Measurements from ENCODE around the gene PMP22.
"Not testable (repeated sequence)": the region's sequence is repeated elsewhere in the genome, so short reads cannot be mapped to it uniquely, and the experiment has no call there.

PMP22 gene

DNA sequence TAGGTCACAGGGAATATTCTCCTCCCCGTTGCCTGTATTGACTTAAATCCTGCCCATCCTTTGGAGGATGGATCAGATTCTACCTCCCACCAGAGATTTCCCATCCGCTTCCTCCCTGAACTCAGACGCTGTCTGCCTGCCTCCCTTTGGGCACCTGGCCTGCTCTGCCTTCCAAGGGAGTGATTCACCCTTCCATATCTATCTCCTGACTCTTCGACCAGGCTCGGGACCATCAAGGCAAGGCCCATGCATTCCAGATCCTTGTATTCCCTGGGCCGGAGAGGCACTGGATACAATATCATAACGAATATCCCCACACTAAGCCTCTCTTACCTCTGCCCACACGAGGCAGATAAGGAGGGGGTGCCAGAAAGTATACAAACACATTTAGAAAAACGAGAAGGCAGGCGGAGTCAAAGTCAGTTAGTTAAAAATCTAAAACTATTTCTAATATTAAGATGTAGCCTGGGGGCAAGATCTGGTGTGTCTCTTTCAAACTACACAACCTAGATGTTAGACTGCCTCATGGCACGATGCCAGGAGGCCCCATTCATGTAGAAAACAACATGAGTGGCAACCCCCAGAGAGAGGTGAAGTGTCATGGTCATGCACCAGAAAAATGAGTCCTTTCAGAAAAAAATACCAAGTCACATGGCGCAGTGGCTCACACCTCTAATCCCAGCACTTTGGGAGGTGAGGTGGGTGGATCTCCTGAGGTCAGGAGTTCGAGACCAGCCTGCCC is 9.2 kb downstream of the PMP22 start:
- DNase-seq (ENCODE audit: low read depth in 2 of 2, low spot score in 1 of 2): no peak

DNA sequence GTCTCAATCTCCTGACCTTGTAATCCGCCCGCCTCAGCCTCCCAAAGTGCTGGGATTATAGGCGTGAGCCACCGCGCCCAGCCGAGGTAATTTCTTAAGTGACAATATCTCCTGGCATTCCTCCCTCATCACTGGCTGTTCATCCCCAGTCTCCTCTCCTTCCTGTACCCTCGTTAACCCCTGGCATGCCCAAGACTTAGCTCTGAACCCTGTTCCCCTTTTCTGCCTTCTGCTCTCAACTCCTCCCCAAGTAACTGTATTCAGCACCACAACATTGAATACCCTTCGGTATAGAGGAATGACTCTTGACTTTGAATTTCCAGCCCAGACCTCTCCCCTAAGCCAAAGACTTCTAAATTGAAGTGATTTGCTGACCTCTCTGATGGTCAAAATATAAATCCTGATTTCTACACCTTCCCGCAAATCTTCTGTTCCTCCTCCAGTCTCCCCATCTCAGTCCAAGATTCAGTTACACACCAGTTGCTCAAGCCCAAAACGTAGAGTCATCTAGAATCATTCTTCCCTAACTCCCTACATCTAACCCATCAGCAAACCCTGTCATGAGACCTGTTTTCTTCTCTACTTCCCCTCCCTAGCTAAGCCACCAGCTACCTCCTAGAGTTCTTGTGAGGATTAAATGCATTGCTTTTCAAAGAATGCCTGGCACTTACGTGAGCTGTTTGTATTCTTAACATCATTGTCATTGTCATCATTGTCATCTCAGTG is 14.8 kb downstream of the PMP22 start:
- DNase-seq (ENCODE audit: low read depth in 2 of 2, low spot score in 1 of 2): no peak

DNA sequence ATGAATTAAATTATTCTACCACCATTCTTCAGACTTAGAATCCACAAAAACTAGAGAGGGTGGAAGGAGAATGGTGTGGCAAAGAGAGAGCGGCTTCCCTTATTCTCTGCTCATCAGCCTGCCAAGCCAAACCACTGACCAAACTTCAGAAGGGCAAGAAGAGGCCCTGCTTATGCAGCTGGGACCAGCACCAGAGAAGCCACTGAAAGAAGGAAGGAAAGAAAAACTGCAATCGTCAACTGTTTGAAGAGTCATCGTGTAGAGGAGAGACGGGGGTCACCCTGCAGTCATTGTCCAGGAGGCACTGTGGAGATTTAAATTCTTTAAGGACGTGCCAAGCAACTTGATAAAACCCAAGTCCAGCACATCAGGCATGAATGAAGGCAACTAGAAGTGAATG is 15.6 kb downstream of the PMP22 start:
- DNase-seq (ENCODE audit: low read depth in 2 of 2, low spot score in 1 of 2): no peak

DNA sequence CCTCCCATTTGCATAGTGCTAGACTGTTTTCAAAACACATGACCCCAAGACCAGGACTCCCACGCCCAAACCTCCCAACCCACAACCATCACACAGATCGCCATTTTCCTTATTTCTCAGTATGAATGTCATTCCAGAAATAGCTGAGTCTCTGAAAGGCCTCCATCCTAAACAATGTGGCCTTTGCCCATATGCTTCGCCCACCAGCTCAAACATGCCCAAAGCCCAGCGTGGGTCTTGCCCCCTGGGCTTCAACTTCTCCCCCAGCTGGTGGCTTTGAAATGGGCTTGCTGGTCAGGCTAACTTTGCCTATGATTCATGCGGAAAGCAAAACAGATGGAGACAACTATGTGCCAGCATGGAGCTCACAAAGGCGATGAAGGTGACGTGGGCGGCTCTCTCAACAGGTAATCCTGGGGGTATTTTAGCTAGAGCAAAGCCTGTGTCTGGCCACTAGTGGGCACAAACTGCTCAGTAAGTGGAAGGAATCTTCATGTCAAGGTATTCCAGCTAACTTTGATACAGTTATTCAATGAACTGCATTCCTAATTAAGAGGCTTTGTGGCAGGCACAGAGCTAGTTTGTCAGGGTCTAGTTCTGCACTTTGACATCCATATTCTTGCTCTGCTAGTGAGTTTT is 17.1 kb downstream of the PMP22 start:
- DNase-seq (ENCODE audit: low read depth in 2 of 2, low spot score in 1 of 2): no peak

DNA sequence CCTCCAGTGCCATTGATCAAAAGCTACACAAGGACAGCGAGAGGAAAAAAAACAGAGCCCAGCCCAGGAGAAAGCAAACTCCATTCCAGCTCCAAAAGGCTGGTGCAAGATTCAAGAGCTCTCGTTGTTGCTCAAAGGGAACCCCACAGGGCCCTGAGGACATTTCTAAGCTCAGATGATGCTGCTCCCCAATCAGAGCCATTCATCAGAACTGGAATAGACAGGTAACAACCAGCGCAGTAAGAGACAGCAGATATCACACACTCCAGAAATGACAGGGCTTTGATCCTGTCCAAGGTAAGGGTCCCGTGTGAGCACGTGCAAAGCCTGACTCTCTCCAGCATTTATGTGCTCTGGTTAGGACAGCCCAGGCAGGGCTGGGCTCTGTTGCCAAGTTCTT is 20.1 kb downstream of the PMP22 start:
- DNase-seq (ENCODE audit: low read depth in 2 of 2, low spot score in 1 of 2): no peak

DNA sequence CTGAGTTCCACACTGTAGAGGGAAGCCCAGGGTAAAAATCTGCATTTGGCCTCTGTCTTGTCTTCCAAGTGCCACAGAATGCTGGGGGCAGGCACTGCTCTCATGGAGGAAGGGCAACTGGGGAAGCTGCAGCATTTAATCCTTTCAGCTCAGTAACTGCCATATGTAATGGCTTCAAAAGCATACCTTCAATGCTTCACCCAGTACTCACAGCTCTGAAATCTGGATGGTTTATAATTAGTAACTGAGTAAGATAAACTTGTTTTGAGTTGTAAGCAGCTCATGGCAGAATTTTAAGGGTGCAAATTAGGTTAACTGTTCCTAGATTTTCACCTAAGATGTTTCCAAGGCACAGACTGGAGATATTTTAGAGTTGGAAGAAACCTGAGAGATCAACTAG is 24.5 kb downstream of the PMP22 start:
- DNase-seq (ENCODE audit: low read depth in 2 of 2, low spot score in 1 of 2): no peak

DNA sequence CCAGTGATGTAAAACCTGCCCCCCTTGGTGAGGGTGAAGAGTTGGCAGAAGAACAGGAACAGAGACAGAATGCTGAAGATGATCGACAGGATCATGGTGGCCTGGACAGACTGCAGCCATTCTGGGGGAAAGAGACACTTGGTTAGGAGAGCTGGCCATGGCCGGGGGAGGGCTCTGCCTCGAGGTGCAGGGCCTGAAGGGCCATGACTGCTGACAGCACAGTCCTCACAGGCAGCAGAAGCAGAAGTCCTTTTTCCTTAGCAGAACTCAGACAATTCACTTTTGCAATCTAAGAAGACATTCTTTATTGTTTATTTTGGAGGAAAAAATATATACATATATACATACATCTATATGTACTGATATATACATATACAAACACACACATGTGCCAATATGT is 25.6 kb downstream of the PMP22 start:
- DNase-seq (ENCODE audit: low read depth in 2 of 2, low spot score in 1 of 2): no peak

DNA sequence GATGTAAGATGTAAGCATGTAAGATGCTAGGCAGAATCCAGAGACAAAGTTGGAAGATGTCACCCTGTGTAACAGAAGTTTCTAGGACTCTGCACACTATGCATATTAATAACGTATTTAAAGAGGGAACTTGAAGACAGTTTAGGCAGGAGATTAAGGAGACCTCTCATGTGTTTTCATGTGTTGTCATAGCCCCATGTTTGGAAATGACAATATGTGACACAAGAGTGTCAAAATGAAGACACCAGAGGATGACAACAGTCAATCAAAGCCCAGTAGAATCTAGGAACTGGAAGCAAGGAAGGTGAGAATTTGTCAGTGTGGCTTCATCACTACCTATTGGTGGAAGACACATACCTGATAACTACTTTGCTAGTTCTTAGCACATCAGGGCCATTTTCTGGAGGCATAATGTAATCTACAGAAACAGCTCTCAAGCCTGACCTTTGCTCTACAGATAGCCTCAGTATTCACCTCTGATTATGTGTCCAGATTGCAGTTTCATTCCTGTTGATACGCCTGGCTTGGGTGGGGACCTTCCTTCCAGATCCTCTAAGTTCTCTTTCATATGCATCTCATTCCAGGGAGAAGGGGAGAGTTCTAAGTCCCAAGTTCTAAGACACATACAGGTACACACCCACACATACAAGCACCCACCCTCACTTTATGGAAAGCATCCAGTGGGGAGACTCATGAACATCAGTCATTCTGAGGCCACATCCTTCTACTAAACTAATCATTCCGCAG is 26.3 kb downstream of the PMP22 start:
- DNase-seq (ENCODE audit: low read depth in 2 of 2, low spot score in 1 of 2): no peak

DNA sequence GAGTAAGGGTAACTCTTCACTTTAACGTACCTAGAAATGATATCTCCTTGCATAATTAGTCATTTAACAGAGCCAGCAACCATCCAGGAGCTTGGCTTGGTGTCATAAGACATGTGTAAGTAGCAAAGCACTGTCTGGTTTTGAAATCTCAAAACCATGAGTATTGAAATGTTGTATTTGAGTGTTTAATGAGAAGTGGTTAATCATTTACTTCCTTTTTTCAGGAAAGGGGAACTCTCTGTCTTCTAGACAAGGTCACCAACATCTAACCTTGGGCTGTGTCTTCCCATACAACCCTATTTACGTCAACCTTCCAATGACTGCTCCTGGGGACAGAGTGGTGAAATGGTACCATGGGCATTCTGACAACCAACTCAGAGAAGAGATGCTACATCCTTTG is 27.1 kb downstream of the PMP22 start:
- DNase-seq (ENCODE audit: low read depth in 2 of 2, low spot score in 1 of 2): no peak

DNA sequence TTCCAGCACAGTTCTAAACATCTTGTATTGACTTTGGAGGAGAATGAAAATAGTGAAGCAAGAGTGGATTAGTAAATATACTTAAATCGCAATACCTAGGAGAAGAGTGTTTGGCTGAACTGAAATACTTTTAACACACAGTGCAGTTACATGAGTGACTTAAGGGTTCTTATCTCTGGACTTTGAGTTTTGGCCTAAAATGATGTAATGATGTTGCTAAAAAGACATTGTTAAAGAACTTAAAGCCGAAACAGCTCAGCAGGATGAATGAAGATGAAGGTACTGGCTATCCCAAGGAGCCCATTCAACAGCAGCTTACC is 28.1 kb downstream of the PMP22 start:
- no peak for DNase-seq (ENCODE audit: low read depth in 2 of 2, low spot score in 1 of 2)

DNA sequence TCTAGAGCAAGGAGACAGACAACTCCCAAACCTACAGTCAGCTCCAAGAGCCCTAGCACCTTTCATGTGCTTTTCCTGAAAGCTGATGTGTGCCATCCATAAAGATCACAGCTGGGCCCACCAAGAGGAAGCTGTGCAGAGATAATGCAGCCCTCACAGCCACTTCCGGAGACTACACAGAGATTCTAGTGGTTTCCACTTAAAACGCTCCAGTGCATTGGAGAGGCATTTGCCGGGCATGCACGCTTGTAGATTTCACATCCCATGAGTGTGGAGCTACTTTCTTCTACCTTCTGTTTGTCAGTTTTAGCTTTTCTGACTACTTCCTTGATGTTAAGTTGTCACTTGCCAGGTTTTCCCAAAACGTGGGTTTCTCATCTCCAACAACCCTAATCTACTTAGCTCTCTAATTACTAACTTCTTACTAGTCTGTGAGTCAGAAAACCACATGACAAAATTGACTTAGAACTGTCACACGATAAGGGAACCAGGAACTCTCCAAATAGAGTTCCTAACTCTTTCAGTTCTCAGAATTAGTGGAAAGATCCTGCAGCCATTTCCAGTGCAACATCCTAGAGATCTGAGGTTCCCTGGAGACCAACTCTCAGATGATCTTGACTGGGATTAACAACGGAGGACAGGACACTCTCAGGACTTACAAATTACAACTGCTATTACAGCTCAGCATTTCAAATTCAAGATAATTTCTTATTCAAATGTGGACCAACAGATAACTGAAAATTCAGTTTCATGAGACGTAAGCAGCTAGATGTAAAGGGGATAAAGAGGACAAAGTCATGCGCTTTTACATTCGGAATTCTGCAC is 28.6 kb downstream of the PMP22 start:
- no peak for DNase-seq (ENCODE audit: low read depth in 2 of 2, low spot score in 1 of 2)

DNA sequence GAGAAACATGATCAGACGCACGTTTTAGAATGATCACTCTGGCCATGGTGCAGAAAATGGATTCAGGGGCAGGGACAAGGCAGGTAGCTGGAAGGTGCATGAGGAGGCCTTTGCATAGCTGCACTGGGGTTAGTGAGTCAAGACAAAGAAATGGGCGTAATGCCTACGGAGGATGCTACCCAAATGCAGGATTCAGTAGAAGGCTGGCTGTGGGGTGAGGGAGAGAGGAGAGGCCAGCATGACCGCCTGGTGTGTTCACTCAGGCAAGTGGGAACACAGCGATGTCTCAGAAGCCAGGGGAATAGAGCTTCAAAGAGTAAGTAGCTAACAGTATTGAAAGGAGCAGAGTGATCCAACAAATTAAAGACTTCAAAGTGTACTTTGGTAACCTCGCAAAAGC is 31.2 kb downstream of the PMP22 start:
- no peak for DNase-seq (ENCODE audit: low read depth in 2 of 2, low spot score in 1 of 2)

DNA sequence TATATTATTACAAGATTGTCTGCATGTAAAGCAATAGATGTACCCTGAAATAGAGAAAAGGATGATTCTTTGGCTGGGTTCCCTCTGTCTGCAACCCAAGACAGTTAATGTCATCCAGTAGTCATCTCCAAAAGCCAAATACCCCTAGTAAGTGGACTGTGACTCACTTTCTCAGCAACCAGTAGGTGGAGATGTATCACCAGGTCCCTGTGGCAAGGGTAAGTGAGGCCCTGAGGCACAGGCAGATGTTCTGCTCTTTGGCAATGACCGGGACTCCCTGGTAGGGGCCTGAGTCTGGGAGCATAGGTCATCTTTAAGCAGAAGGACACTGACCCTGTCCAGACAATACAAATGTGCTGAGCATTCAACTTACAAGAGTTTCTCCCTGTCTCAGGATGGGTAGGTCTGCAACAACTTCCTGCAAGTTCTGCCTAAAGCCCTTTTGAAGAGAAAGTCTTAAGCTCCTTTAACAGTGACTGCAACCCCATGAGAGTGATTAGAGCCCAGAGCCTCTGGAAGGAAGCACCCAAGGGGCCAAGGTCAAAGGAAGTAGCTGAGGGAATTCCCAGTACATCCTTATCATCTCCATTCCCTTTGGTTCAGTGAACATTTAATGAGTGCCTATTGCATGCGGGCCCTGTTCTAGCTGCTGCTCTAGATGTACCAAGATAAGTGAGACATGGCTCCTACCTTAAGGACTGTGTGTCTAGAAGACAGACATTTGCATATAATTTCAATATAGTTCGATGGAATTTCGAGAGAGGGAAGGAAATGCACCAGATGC is 31.9 kb downstream of the PMP22 start:
- DNase-seq (ENCODE audit: low read depth in 2 of 2, low spot score in 1 of 2): no peak

DNA sequence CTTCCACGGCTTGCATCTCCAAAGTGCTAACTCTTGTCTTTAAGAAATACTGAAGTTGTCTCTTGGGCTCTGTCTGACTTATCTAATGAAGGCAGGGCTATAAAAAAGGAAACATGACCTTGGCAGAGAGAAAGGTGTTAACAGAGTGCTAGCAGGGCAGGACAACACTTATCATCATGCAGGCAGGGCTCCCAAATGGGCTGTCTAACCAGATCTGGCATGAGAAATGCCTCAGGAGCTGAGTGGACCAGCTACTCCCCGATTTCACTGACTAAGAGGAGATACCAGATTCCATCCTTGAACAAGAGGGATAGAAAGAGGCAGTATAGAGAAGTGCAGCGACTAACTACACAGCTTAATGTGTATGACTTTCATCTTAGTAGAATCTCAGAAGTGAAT is 32.6 kb downstream of the PMP22 start:
- no peak for DNase-seq (ENCODE audit: low read depth in 2 of 2, low spot score in 1 of 2)

DNA sequence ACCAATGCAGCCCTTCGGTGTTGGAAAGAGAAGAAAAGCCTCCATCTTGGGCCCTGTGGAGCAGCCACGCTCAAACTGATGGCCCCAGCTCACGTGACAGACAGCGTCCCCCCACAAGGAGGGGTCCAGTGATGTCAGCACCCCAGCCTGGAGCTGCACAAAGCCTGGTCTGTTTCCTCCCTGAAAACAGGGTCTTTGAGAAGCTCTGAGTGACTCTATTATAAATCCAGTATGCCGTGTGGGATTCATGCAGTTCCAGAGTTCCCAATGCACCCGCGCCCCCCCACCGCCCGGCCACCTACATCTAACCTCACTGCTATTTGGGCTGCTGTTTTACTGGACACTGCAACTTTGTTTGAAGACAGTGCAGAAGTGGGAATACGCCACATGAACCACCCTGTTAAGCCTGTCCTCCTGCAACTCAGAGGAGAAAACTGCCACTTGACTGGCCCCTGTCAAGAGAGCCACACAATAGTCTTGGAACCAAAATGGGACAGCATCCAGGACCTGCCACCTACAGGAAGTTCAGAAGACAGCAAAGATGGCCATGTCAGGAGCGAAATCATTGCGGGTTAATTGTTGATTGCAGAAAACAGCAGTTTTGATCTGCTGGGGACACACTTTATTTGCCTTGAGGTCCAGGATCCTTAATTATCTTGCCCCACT is 33.1 kb downstream of the PMP22 start:
- DNase-seq (ENCODE audit: low read depth in 2 of 2, low spot score in 1 of 2): no peak

DNA sequence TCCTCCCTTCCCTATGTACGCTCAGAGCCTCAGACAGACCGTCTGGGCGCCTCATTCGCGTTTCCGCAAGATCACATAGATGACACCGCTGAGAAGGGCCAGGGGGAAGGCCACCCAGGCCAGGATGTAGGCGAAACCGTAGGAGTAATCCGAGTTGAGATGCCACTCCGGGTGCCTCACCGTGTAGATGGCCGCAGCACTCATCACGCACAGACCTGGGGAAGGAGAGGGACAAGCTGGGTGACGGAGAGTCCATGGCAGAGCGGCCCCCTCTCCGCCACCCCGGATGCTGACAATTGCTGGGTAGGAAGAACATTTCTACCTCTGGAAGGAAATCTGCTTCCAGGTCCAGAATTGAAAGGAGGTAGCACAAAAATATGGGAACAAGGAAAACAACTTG is 34.3 kb downstream of the PMP22 start:
- no peak for DNase-seq (ENCODE audit: low read depth in 2 of 2, low spot score in 1 of 2)

DNA sequence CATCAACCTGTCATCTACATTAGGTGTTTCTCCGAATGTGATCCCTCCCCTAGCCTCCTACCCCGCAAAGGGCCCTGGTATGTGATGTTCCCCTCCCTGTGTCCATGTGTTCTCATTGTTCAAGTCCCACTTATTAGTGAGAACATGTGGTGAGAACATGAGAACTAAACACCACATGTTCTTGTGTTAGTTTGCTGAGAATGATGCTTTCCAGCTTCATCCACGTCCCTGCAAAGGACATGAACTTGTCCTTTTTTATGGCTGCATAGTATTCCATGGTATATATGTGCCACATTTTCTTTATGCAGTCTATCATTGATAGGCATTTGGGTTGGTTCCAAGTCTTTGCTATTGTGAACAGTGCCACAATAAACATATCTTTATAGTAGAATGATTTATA is 43.3 kb downstream of the PMP22 start:
- DNase-seq (ENCODE audit: low read depth in 2 of 2, low spot score in 1 of 2): not testable (repeated sequence)

DNA sequence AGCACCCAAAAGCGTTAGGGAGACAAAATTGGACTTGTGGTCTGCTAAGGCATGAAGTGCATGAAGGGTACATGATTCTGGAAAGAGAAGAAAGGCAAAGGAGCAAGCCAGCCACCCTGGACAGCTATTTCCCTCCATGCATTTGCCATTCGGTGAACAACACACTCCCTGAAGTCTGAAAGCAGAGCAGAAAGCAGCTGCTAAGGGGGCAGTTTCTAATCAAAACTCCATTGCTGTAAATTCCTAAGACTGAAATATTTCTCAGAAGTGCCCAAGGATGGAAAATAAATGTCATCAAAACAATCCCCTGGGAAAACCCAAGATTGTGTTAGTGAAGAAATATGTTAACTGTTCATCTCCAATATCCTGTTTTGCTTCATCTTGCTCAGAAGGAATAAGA is 44.3 kb downstream of the PMP22 start:
- no peak for DNase-seq (ENCODE audit: low read depth in 2 of 2, low spot score in 1 of 2)

DNA sequence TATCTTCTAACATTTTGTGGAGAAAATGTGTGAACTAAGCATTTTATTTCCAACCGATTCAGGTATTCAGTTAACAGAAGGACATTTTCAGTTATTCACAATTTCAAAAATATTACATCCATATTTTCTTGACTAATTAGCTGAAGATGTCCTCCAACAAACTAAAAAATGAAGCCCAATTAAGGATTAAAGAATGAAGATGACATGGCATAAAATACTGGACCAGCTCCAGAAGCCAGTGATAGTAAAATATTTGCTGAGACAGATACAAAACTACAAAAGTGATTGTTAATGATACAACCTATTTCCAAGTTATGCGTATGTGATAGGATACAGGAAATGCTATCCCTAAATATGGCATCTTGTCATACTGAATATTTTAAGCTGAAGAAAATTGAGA is 48.6 kb downstream of the PMP22 start:
- DNase-seq (ENCODE audit: low read depth in 2 of 2, low spot score in 1 of 2): no peak
